GM12878 (cell line): ENCODE measurements around the gene POU2F1. TPM values are rescaled to one million over a fixed set of nuclear protein-coding genes. Genes with fewer than 3 reads are reported as not detected.

Experiments used
- CREB1 ChIP-seq: IDR thresholded peaks from 2 replicates; pipeline ENCODE4 v1.6.1; 2012; ENCODE audit warnings: low read depth, mild to moderate bottlenecking, inconsistent platforms
- MEF2A ChIP-seq: IDR thresholded peaks from 2 replicates; pipeline ENCODE4 v1.6.1; 2011; ENCODE audit warnings: low read depth, mild to moderate bottlenecking, low read length, moderate library complexity; ENCODE audit not compliant: insufficient read depth
- MTA2 ChIP-seq: fragments of 450-650 bp; IDR thresholded peaks from 2 replicates; pipeline ENCODE4 v1.6.1; 2016; ENCODE audit warnings: low read depth, mild to moderate bottlenecking, moderate library complexity
- TAF1 ChIP-seq: IDR thresholded peaks from 2 replicates; pipeline ENCODE4 v1.6.1; 2011; ENCODE audit warnings: mild to moderate bottlenecking, low read depth, low read length, borderline replicate concordance
- ZNF207 ChIP-seq: fragments of 450-650 bp; IDR thresholded peaks from 2 replicates; pipeline ENCODE4 v1.6.1; 2014; ENCODE audit warnings: antibody characterized with exemption, mild to moderate bottlenecking, borderline replicate concordance
- polyA plus RNA-seq, 11 experiments: library from polyadenylated mRNA; depleted of rRNA in 4 of 11; unstranded in 6 of 11; stranded (reverse) in 5 of 11; fragments of >200 nt; fragmentation: Nextera tagmentation in 4 of 11; fragmentation: Illumina TruSeq in 1 of 11; extraction: Ambion mirVana in 4 of 11; extraction: Trizol in 1 of 11; gene quantifications; 1 replicate in 1 of 11; 2 replicates in 10 of 11; pipeline versions ENCODE4 v1.2.1 to v1.2.3, GENCODE V29; 2011 to 2016; ENCODE audit warnings: inconsistent platforms in 2 of 11, missing spikeins in 2 of 11, low read depth in 1 of 11
- total RNA-seq, 4 experiments: library from RNA; depleted of rRNA in 3 of 4; stranded (reverse); fragments of >200 nt in 3 of 4; fragmentation: Illumina TruSeq in 1 of 4; extraction: Trizol in 1 of 4; gene quantifications; 2 replicates each; pipeline versions ENCODE4 v1.2.1 to v1.2.3, GENCODE V29; 2013 to 2021
- TF ChIP-seq, protein P1 (sequence below): fragments of 450-650 bp; IDR thresholded peaks from 2 replicates; pipeline ENCODE4 v1.6.1; 2017; ENCODE audit warnings: borderline replicate concordance
- TF ChIP-seq, protein P2 (sequence below): fragments of 450-650 bp; IDR thresholded peaks from 2 replicates; pipeline ENCODE4 v1.6.1; 2016; ENCODE audit warnings: mild to moderate bottlenecking, moderate library complexity, borderline replicate concordance
- TF ChIP-seq, protein P3 (sequence below): fragments of 450-650 bp; IDR thresholded peaks from 2 replicates; pipeline ENCODE4 v1.6.1; 2016; ENCODE audit warnings: mild to moderate bottlenecking
- TF ChIP-seq, protein P4 (sequence below): IDR thresholded peaks from 2 replicates; pipeline ENCODE4 v1.6.1; 2011; ENCODE audit warnings: low read depth, low read length, improper control_type of control experiment, borderline replicate concordance

Gene POU2F1
- total and polyA plus RNA-seq, 10 of the 15 experiments (the other 5 are each of a cell fraction or from before 2014, with no cell fraction given) = 2.5 to 21.7 (median 12.5) TPM

DNA sequence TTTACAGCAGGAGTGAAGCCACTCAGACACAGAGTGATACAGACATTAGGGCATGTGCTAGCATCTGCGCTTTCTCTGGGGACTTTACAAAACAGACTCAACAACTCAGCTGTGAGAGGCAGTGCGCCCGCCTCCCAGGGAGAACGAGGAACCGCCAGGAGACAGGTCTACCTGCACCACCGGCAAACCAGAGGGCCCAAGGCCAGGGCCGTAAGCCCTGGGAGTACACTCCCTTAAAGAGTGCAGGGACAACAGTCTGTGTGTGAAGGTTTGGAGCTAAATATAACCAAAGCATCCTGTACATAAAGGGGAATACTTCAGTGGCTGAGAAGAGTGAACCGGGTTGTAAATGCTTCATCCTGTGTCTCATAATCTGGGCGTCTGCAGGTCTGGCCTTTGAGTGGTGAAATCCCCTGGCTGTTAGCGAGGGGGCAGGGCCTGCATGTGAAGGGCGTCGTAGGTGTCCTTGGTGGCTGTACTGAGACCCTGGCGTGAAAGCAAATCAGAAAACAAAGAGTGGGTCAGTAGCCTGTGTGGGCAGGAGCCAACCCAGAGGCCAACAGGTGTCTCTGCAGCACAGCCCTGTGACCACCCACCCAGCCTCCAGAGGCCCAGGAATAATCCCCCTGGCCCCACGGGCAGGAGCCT, 210.7 kb downstream of the POU2F1 start (continued):
- TF ChIP-seq, protein P1, sequence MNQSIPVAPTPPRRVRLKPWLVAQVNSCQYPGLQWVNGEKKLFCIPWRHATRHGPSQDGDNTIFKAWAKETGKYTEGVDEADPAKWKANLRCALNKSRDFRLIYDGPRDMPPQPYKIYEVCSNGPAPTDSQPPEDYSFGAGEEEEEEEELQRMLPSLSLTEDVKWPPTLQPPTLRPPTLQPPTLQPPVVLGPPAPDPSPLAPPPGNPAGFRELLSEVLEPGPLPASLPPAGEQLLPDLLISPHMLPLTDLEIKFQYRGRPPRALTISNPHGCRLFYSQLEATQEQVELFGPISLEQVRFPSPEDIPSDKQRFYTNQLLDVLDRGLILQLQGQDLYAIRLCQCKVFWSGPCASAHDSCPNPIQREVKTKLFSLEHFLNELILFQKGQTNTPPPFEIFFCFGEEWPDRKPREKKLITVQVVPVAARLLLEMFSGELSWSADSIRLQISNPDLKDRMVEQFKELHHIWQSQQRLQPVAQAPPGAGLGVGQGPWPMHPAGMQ = no peak
- TF ChIP-seq CREB1 (no peak), MEF2A (no peak), MTA2 (no peak), TAF1 (no peak), ZNF207 (no peak)
- TF ChIP-seq, protein P2, sequence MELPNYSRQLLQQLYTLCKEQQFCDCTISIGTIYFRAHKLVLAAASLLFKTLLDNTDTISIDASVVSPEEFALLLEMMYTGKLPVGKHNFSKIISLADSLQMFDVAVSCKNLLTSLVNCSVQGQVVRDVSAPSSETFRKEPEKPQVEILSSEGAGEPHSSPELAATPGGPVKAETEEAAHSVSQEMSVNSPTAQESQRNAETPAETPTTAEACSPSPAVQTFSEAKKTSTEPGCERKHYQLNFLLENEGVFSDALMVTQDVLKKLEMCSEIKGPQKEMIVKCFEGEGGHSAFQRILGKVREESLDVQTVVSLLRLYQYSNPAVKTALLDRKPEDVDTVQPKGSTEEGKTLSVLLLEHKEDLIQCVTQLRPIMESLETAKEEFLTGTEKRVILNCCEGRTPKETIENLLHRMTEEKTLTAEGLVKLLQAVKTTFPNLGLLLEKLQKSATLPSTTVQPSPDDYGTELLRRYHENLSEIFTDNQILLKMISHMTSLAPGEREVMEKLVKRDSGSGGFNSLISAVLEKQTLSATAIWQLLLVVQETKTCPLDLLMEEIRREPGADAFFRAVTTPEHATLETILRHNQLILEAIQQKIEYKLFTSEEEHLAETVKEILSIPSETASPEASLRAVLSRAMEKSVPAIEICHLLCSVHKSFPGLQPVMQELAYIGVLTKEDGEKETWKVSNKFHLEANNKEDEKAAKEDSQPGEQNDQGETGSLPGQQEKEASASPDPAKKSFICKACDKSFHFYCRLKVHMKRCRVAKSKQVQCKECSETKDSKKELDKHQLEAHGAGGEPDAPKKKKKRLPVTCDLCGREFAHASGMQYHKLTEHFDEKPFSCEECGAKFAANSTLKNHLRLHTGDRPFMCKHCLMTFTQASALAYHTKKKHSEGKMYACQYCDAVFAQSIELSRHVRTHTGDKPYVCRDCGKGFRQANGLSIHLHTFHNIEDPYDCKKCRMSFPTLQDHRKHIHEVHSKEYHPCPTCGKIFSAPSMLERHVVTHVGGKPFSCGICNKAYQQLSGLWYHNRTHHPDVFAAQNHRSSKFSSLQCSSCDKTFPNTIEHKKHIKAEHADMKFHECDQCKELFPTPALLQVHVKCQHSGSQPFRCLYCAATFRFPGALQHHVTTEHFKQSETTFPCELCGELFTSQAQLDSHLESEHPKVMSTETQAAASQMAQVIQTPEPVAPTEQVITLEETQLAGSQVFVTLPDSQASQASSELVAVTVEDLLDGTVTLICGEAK = no peak
- TF ChIP-seq, protein P3, sequence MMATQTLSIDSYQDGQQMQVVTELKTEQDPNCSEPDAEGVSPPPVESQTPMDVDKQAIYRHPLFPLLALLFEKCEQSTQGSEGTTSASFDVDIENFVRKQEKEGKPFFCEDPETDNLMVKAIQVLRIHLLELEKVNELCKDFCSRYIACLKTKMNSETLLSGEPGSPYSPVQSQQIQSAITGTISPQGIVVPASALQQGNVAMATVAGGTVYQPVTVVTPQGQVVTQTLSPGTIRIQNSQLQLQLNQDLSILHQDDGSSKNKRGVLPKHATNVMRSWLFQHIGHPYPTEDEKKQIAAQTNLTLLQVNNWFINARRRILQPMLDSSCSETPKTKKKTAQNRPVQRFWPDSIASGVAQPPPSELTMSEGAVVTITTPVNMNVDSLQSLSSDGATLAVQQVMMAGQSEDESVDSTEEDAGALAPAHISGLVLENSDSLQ = 0 out of 2 replicates have a peak, but pooled peaks have one; percentile 28
- TF ChIP-seq, protein P4, sequence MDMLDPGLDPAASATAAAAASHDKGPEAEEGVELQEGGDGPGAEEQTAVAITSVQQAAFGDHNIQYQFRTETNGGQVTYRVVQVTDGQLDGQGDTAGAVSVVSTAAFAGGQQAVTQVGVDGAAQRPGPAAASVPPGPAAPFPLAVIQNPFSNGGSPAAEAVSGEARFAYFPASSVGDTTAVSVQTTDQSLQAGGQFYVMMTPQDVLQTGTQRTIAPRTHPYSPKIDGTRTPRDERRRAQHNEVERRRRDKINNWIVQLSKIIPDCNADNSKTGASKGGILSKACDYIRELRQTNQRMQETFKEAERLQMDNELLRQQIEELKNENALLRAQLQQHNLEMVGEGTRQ = no peak
